T47D (cell line): ENCODE data around the gene ITGA5.

ENCODE experiments used
- DNase-seq, 2 experiments: peaks; one replicate each; pipeline versions ENCODE4 v3.0.0 to v3.0.0-alpha.2; 2011 to 2012; ENCODE audit warnings: low read depth in 1 of 2, low spot score in 1 of 2
- JUND ChIP-seq: IDR thresholded peaks from 2 replicates; pipeline ENCODE4 v1.6.1; 2012; ENCODE audit warnings: low read depth
- in situ Hi-C: cut with HindIII; loops from 2 replicates; pipeline ENCODE4 v1.10.0; 2016; ENCODE audit warnings: low sequenced_read_pairs, low pct_unique_long_range_greater_than_20kb

Gene ITGA5

GRCh38 chr12:54352891-54353874, 65.9 kb downstream of the ITGA5 start:
- TF ChIP-seq JUND = no peak
- in situ Hi-C loops = no loop called here
- no peak for DNase-seq

- in situ Hi-C loops = no loop called here
- DNase-seq = no peak
- TF ChIP-seq JUND = no peak
Observed at GRCh38 chr12:54352022-54352531, 67.0 kb downstream of the ITGA5 start.

GRCh38 chr12:54351341-54351740, 67.7 kb downstream of the ITGA5 start:
- no peak for DNase-seq
- TF ChIP-seq JUND = no peak
- in situ Hi-C loops = no loop called here

GRCh38 chr12:54350743-54351142, 68.3 kb downstream of the ITGA5 start:
- in situ Hi-C loops = no loop called here
- no peak for DNase-seq
- no peak for TF ChIP-seq JUND

GRCh38 chr12:54349679-54350078, 69.4 kb downstream of the ITGA5 start:
- no peak for TF ChIP-seq JUND
- in situ Hi-C loops = no loop called here
- no peak for DNase-seq

- no peak for TF ChIP-seq JUND
- in situ Hi-C loops = no loop called here
- DNase-seq = no peak
Observed at GRCh38 chr12:54349036-54349435, 70.0 kb downstream of the ITGA5 start.
